GM12878 (cell line): ENCODE data around the gene RBM8A. TPM values are rescaled to one million over a fixed set of nuclear protein-coding genes. Genes with fewer than 3 reads are reported as not detected.

ENCODE experiments used
- ATAC-seq: fragments of 200-7000 bp; cut with Tn5 transposase; 3 replicates; pipeline ENCODE4 v1.9.1; 2020; ENCODE audit warnings: mild to moderate bottlenecking, moderate library complexity
- BruUV-seq: library from RNA; stranded (reverse); fragments of 400-500 nt; replicated peaks from 2 replicates; lab custom pipeline; 2021; lab: Mats Ljungman, UMichigan
- CTCF ChIA-PET: fragments of 300-600 bp; sonication (Branson Sonifier 250); formaldehyde crosslinking; extraction: SDS; loops from one replicate; lab custom pipeline; 2021; ENCODE audit warnings: inconsistent platforms; lab: Yijun Ruan, JAX
- POLR2A ChIA-PET: fragments of 350-600 bp; formaldehyde crosslinking; extraction: SDS; loops from one replicate; lab custom pipeline; 2021; ENCODE audit warnings: inconsistent platforms; lab: Charles Lee
- RAD21 ChIA-PET: fragments of 300-600 bp; sonication (Branson Sonifier 250); formaldehyde crosslinking; loops from one replicate; lab custom pipeline; 2023; ENCODE audit warnings: antibody characterized with exemption; ENCODE audit not compliant: unreplicated experiment; lab: Charles Lee
- SMC1A ChIA-PET: fragments of 300-600 bp; sonication (Branson Sonifier 250); formaldehyde crosslinking; loops from one replicate; lab custom pipeline; 2023; ENCODE audit not compliant: unreplicated experiment, uncharacterized antibody; lab: Charles Lee
- DNase-seq: peaks from one replicate; pipeline ENCODE4 v3.0.0-alpha.2; 2011; ENCODE audit warnings: low read depth, low spot score
- FAIRE-seq: peaks from 3 replicates; lab custom pipeline; 2011; peaks lifted over from hg19 to GRCh38; lab: Jason Lieb, UNC
- H2AFZ ChIP-seq: 2 replicates; pipeline ENCODE4 v1.6.0; 2011; ENCODE audit warnings: low read depth, low read length, control low read depth; ENCODE audit not compliant: control insufficient read depth
- H3K27ac ChIP-seq: 2 replicates; pipeline ENCODE4 v1.5.1; 2011; ENCODE audit warnings: control low read depth; ENCODE audit not compliant: control insufficient read depth, insufficient read depth
- H3K27me3 ChIP-seq, 2 experiments: replicated peaks in 1 of 2; 2 replicates each; pipeline versions ENCODE4 v1.6.0 to v1.6.1; 2011; ENCODE audit warnings: low read length in 1 of 2; ENCODE audit not compliant: control insufficient read depth in 2 of 2, insufficient read depth in 2 of 2
- H3K36me3 ChIP-seq, 2 experiments: 2 replicates each; pipeline ENCODE4 v1.5.1; 2011; ENCODE audit warnings: low read length in 1 of 2; ENCODE audit not compliant: control insufficient read depth in 2 of 2, insufficient read depth in 2 of 2
- H3K4me1 ChIP-seq: 2 replicates; pipeline ENCODE4 v1.6.1; 2011; ENCODE audit warnings: mild to moderate bottlenecking, low read length, moderate library complexity, mixed read lengths; ENCODE audit not compliant: control insufficient read depth, insufficient read depth
- H3K4me2 ChIP-seq: 2 replicates; pipeline ENCODE4 v1.6.0; 2011; ENCODE audit warnings: control low read depth; ENCODE audit not compliant: control insufficient read depth, insufficient read depth
- H3K4me3 ChIP-seq: fragments of 200-600 bp; sonication (generic); 2 replicates; pipeline ENCODE4 v1.5.1; 2016
- H3K79me2 ChIP-seq: 2 replicates; pipeline ENCODE4 v1.6.0; 2011; ENCODE audit warnings: low read length; ENCODE audit not compliant: control insufficient read depth, insufficient read depth
- H3K9ac ChIP-seq: 2 replicates; pipeline ENCODE4 v1.8.0; 2011; ENCODE audit warnings: low read length, control low read depth, mixed read lengths; ENCODE audit not compliant: control insufficient read depth, insufficient read depth
- H3K9me3 ChIP-seq: replicated peaks from 3 replicates; pipeline ENCODE4 v1.5.1; 2011; ENCODE audit warnings: mild to moderate bottlenecking, low read length; ENCODE audit not compliant: control insufficient read depth, insufficient read depth
- H4K20me1 ChIP-seq: 2 replicates; pipeline ENCODE4 v1.6.0; 2011; ENCODE audit not compliant: control insufficient read depth, insufficient read depth
- ATF7 ChIP-seq: fragments of 450-650 bp; IDR thresholded peaks from 2 replicates; pipeline ENCODE4 v1.6.1; 2016; ENCODE audit warnings: low read depth, mild to moderate bottlenecking
- HDAC6 ChIP-seq: fragments of 200-600 bp; sonication (generic); IDR thresholded peaks from one replicate; pipeline ENCODE4 v1.8.0; 2017; ENCODE audit warnings: antibody characterized with exemption; ENCODE audit not compliant: unreplicated experiment
- HDGF ChIP-seq: fragments of 450-650 bp; IDR thresholded peaks from 2 replicates; pipeline ENCODE4 v1.6.1; 2016; ENCODE audit warnings: antibody characterized with exemption
- IKZF1 ChIP-seq: fragments of 450-650 bp; conservative IDR thresholded peaks from 2 replicates; pipeline ENCODE4 v1.6.1; 2017; ENCODE audit warnings: antibody characterized with exemption, mild to moderate bottlenecking
- LARP7 ChIP-seq: fragments of 450-650 bp; IDR thresholded peaks from 2 replicates; pipeline ENCODE4 v1.6.1; 2017; ENCODE audit warnings: mild to moderate bottlenecking
- NBN ChIP-seq: fragments of 450-650 bp; IDR thresholded peaks from 2 replicates; pipeline ENCODE4 v1.6.1; 2016
- POU2F2 ChIP-seq: IDR thresholded peaks from 3 replicates; pipeline ENCODE4 v1.6.1; 2011; ENCODE audit warnings: low read depth, mild to moderate bottlenecking, low read length, borderline replicate concordance
- RAD21 ChIP-seq: IDR thresholded peaks from 2 replicates; pipeline ENCODE4 v1.6.1; 2011; ENCODE audit warnings: mild to moderate bottlenecking, low read depth, low read length, moderate library complexity; ENCODE audit not compliant: insufficient read depth
- TAF1 ChIP-seq: IDR thresholded peaks from 2 replicates; pipeline ENCODE4 v1.6.1; 2011; ENCODE audit warnings: mild to moderate bottlenecking, low read depth, low read length, borderline replicate concordance
- WGBS: methylation state at CpG from one replicate; pipeline ENCODE4 v1.1.6; 2016; ENCODE audit warnings: low lambda C conversion rate; ENCODE audit not compliant: insufficient replicate concordance, insufficient coverage; ENCODE audit errors: missing lambda C conversion rate; 5-methylcytosine and 5-hydroxymethylcytosine counted together
- in situ Hi-C: fragments of 300-500 bp; cut with MboI; formaldehyde crosslinking; loops from 9 replicates; pipeline ENCODE4 v1.14.3; 2018; ENCODE audit warnings: mixed read lengths
- intact Hi-C: fragments of 100-400 bp; cut with micrococcal nuclease; formaldehyde crosslinking; loops from one replicate; pipeline ENCODE4 v1.14.2; 2022; ENCODE audit not compliant: unreplicated experiment
- polyA plus RNA-seq, 11 experiments: library from polyadenylated mRNA; depleted of rRNA in 4 of 11; unstranded in 6 of 11; stranded (reverse) in 5 of 11; fragments of >200 nt; fragmentation: Nextera tagmentation in 4 of 11; fragmentation: Illumina TruSeq in 1 of 11; extraction: Ambion mirVana in 4 of 11; extraction: Trizol in 1 of 11; gene quantifications; 1 replicate in 1 of 11; 2 replicates in 10 of 11; pipeline versions ENCODE4 v1.2.1 to v1.2.3, GENCODE V29; 2011 to 2016; ENCODE audit warnings: inconsistent platforms in 2 of 11, missing spikeins in 2 of 11, low read depth in 1 of 11
- total RNA-seq, 4 experiments: library from RNA; depleted of rRNA in 3 of 4; stranded (reverse); fragments of >200 nt in 3 of 4; fragmentation: Illumina TruSeq in 1 of 4; extraction: Trizol in 1 of 4; gene quantifications; 2 replicates each; pipeline versions ENCODE4 v1.2.1 to v1.2.3, GENCODE V29; 2013 to 2021
- TF ChIP-seq, protein P1 (sequence below): fragments of 450-650 bp; IDR thresholded peaks from 2 replicates; pipeline ENCODE4 v1.6.1; 2017; ENCODE audit warnings: borderline replicate concordance
- TF ChIP-seq, protein P2 (sequence below): fragments of 150-350 bp; IDR thresholded peaks from 2 replicates; pipeline ENCODE4 v1.6.1; 2016; ENCODE audit warnings: low read depth, low read length

Gene RBM8A
- total and polyA plus RNA-seq, 10 of the 15 experiments (the other 5 are each of a cell fraction or from before 2014, with no cell fraction given) = 110 to 1,248 (median 248) TPM

DNA sequence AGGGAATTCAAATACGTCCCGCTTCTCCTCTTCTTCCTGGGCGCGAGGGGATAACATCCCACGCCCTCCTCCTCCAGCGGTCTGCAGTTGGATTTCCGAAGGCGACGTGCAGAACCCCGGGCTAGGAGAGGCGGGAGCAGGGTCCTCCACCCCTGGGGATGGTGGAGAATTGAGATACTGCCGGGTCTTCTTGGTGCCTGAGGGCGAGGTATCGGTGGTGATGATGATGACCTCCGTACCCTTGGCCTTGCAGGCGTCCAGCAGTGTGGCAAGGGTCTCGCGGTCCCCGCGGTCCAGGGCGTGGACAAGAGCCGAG lies 33.8 kb upstream of the RBM8A start:
- no peak for ATAC-seq
- Histone ChIP-seq H3K4me2 (peak overlapping the region; percentile 78), H3K27ac (no peak overlapping the region), H3K9me3 (no peaks in the 10 kb centered on the region), H3K27me3 (no peaks in the 10 kb centered on the region; a peak in 1 of 4 replicates), H2AFZ (peak overlapping the region; percentile 83), H3K4me1 (peaks cover 19% of the 10 kb centered on the region), H3K4me3 (peak overlapping the region; percentile 80), H3K79me2 (peaks cover 14% of the 10 kb centered on the region), H4K20me1 (no peaks in the 10 kb centered on the region), H3K36me3 (no peaks in the 10 kb centered on the region), H3K9ac (peak overlapping the region; percentile 60; the same call in 1 of the 2 replicates)
- WGBS = 2% methylated on average over 17 of the region's 22 CpGs
- ChIA-PET CTCF (interaction anchor here (1.7 kb wide), 1 partner anchor 116 kb away, joined by 3 read pairs; the partner anchor contains the start of gene NUDT17), POLR2A (interaction anchor here (6.0 kb wide), 1 partner anchor 17 kb away, joined by 102 read pairs; no protein-coding TSS in a partner anchor), RAD21 (no interaction called here), SMC1A (no interaction called here)
- no peak for FAIRE-seq
- no TSS peak for BruUV-seq
- DNase-seq = no peak
- intact Hi-C loops = loop anchor here (5.0 kb wide), 1 partner anchor 76 kb away; no protein-coding TSS in a partner anchor
- TF ChIP-seq LARP7 (no peak), RAD21 (no peak), HDAC6 (no peak)
- TF ChIP-seq, protein P1, sequence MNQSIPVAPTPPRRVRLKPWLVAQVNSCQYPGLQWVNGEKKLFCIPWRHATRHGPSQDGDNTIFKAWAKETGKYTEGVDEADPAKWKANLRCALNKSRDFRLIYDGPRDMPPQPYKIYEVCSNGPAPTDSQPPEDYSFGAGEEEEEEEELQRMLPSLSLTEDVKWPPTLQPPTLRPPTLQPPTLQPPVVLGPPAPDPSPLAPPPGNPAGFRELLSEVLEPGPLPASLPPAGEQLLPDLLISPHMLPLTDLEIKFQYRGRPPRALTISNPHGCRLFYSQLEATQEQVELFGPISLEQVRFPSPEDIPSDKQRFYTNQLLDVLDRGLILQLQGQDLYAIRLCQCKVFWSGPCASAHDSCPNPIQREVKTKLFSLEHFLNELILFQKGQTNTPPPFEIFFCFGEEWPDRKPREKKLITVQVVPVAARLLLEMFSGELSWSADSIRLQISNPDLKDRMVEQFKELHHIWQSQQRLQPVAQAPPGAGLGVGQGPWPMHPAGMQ = no peak
- in situ Hi-C loops = no loop called here

DNA sequence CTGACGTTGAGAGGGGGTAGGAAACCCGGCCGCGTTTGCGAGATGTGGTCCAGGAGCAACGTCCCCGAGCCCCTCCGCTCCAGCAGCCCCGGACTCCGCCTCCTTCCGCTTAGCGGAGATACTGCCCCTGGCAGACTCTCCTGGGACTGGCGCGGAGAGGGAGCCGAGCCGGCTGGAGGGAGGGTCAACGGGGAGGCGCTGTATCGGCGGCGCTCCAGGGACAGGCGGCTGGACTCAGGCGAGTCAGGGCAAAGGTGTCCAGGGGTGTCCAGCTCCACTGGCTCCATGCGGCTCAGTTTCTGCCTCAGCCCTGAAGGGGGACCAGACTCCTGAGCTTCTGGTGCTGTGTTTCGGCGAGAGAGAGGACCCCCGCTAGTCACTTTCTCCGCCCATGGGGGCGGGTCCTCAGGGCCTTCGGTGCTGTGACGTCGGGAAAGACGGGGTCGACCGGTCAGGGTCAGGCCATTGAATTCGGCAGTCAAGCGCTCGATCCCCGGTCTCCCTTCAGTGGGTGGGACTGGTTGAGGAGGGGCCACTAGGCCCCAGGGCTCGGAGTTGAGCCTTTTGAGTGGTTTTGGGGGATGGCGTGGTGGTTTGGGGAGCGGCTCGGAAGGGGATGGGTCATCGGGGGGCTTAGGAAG lies 33.3 kb upstream of the RBM8A start:
- Histone ChIP-seq H3K4me3 (peak overlapping the region; percentile 80), H3K9me3 (no peaks in the 10 kb centered on the region), H3K36me3 (no peaks in the 10 kb centered on the region), H3K9ac (peak overlapping the region; percentile 60; the same call in 1 of the 2 replicates), H3K4me1 (peaks cover 19% of the 10 kb centered on the region), H3K79me2 (peaks cover 17% of the 10 kb centered on the region), H2AFZ (peak overlapping the region; percentile 83), H4K20me1 (no peaks in the 10 kb centered on the region), H3K27me3 (no peaks in the 10 kb centered on the region; a peak in 1 of 4 replicates), H3K27ac (no peak overlapping the region), H3K4me2 (peak overlapping the region; percentile 78)
- in situ Hi-C loops = no loop called here
- ATAC-seq (peak; percentile 9), FAIRE-seq (no peak), DNase-seq (no peak)
- POLR2A ChIA-PET = no interaction called here
- 2% methylated on average over 44 of the region's 44 CpGs for WGBS
- RAD21 ChIA-PET = no interaction called here
- SMC1A ChIA-PET = no interaction called here
- BruUV-seq = no TSS peak
- CTCF ChIA-PET = interaction anchor here (1.7 kb wide), 1 partner anchor 115 kb away, joined by 3 read pairs; the partner anchor contains the start of gene NUDT17
- intact Hi-C loops = loop anchor here (5.0 kb wide), 1 partner anchor 77 kb away; no protein-coding TSS in a partner anchor
- TF ChIP-seq TAF1 (no peak), IKZF1 (0 out of 2 replicates have a peak, but pooled peaks have one; percentile 13), ATF7 (no peak), POU2F2 (no peak), HDGF (peak; percentile 35; the same call in 1 of the 2 replicates), NBN (0 out of 2 replicates have a peak, but pooled peaks have one; percentile 14)
- TF ChIP-seq, protein P2, sequence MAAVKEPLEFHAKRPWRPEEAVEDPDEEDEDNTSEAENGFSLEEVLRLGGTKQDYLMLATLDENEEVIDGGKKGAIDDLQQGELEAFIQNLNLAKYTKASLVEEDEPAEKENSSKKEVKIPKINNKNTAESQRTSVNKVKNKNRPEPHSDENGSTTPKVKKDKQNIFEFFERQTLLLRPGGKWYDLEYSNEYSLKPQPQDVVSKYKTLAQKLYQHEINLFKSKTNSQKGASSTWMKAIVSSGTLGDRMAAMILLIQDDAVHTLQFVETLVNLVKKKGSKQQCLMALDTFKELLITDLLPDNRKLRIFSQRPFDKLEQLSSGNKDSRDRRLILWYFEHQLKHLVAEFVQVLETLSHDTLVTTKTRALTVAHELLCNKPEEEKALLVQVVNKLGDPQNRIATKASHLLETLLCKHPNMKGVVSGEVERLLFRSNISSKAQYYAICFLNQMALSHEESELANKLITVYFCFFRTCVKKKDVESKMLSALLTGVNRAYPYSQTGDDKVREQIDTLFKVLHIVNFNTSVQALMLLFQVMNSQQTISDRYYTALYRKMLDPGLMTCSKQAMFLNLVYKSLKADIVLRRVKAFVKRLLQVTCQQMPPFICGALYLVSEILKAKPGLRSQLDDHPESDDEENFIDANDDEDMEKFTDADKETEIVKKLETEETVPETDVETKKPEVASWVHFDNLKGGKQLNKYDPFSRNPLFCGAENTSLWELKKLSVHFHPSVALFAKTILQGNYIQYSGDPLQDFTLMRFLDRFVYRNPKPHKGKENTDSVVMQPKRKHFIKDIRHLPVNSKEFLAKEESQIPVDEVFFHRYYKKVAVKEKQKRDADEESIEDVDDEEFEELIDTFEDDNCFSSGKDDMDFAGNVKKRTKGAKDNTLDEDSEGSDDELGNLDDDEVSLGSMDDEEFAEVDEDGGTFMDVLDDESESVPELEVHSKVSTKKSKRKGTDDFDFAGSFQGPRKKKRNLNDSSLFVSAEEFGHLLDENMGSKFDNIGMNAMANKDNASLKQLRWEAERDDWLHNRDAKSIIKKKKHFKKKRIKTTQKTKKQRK = no peak
